ENCODE measurements around the gene ARHGAP44.

DNA sequence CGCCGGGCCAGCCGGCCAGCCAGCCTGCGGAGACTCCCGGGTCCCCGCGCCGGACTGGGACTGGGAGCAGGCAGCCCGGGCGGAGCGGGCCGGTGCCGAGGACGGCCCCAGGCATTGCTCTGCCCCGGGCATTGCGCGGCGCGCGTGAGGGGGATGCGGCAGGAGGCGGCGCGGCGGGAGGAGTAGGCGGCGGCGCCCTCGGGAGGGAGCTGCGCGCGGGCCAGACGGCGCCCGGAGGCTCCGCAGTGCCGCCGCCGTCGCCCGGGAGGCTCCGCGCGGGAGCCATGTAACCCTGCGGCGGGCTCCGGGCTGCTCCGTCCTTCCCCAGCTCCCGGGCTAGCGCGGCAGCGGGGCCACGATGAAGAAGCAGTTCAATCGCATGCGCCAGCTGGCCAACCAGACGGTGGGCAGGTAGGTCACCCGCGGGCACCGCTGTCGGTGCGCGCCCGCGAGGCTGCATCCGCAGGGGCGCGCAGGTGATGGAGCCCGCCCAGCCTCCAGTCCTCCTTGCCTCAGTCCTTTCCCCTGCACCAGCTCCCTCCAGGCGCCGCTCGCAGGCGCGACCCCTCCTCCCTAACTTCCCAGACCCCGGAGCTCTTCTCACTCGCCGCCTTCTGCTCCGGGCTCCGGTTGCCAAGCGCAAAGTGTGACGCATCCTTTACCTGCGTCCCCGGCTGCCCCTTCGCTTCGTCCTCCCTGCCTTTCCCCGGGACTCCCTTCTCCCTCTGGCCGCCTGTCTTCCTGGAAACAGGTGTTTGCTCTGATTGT, at the start of gene ARHGAP44:
- TF ChIP-seq, protein P1, sequence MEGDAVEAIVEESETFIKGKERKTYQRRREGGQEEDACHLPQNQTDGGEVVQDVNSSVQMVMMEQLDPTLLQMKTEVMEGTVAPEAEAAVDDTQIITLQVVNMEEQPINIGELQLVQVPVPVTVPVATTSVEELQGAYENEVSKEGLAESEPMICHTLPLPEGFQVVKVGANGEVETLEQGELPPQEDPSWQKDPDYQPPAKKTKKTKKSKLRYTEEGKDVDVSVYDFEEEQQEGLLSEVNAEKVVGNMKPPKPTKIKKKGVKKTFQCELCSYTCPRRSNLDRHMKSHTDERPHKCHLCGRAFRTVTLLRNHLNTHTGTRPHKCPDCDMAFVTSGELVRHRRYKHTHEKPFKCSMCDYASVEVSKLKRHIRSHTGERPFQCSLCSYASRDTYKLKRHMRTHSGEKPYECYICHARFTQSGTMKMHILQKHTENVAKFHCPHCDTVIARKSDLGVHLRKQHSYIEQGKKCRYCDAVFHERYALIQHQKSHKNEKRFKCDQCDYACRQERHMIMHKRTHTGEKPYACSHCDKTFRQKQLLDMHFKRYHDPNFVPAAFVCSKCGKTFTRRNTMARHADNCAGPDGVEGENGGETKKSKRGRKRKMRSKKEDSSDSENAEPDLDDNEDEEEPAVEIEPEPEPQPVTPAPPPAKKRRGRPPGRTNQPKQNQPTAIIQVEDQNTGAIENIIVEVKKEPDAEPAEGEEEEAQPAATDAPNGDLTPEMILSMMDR (IDR thresholded peaks at IDR 0.05; ENCODE audit: extremely low read depth in 1 of 2, insufficient read depth in 1 of 2, low read depth in 1 of 2, low read length in 2 of 2) = no peak
- TF ChIP-seq FOS (IDR thresholded peaks at IDR 0.05; ENCODE audit: borderline replicate concordance, insufficient read depth, low read length) (no peak), EZH2 (IDR thresholded peaks at IDR 0.05; ENCODE audit: borderline replicate concordance, low read depth, low read length, severe bottlenecking) (peak; percentile 36)

All from endothelial cell of umbilical vein (primary cell).